GM13977 (cell line): ENCODE measurements around the gene GCC1.
A peak's percentile ranks its signal among the peaks of the same experiment; 100 is the strongest.

Experiments used
- DNase-seq: peaks from one replicate; pipeline ENCODE4 v3.0.0; 2012; ENCODE audit warnings: low spot score
- CTCF ChIP-seq: IDR thresholded peaks from 2 replicates; pipeline ENCODE4 v1.5.1; 2012; ENCODE audit warnings: mild to moderate bottlenecking, control low read depth; ENCODE audit not compliant: insufficient read depth; ENCODE audit errors: extremely low read depth, missing control alignments
- in situ Hi-C: fragments of 300-500 bp; cut with MboI; formaldehyde crosslinking; loops from one replicate; pipeline ENCODE4 v1.12.0; 2022; ENCODE audit warnings: low sequenced_read_pairs, low pct_unique_long_range_greater_than_20kb, mixed read lengths, inconsistent platforms; ENCODE audit not compliant: unreplicated experiment

GCC1 gene

GRCh38 chr7:127586346-127586745 is 950 bp upstream of the GCC1 start:
- DNase-seq = no peak

GRCh38 chr7:127584648-127585043 is 750 bp downstream of the GCC1 start:
- no peak for DNase-seq
- no peak for TF ChIP-seq CTCF
- in situ Hi-C loops = no loop called here

More at GRCh38 chr7:127586346-127586745, 950 bp upstream of the GCC1 start:
- TF ChIP-seq CTCF = no peak
- in situ Hi-C loops = no loop called here

GRCh38 chr7:127582361-127582760 is 3.0 kb downstream of the GCC1 start:
- in situ Hi-C loops = no loop called here
- DNase-seq = no peak
- no peak for TF ChIP-seq CTCF

GRCh38 chr7:127581716-127582115 is 3.7 kb downstream of the GCC1 start:
- no peak for TF ChIP-seq CTCF
- in situ Hi-C loops = no loop called here
- DNase-seq = no peak

GRCh38 chr7:127580612-127581011 is 4.8 kb downstream of the GCC1 start:
- in situ Hi-C loops = no loop called here
- TF ChIP-seq CTCF = no peak

GRCh38 chr7:127578711-127579275 is 6.6 kb downstream of the GCC1 start:
- no peak for DNase-seq
- TF ChIP-seq CTCF = no peak
- in situ Hi-C loops = no loop called here

More at GRCh38 chr7:127580612-127581011, 4.8 kb downstream of the GCC1 start:
- DNase-seq = no peak

- in situ Hi-C loops = no loop called here
- DNase-seq = no peak
- TF ChIP-seq CTCF = peak; percentile 35
These were observed 7.2 kb downstream of the GCC1 start for GRCh38 chr7:127578036-127578684.
